Upper lobe of right lung (tissue), 1 donor: ENCODE results near the gene CXCL6. TPM values are rescaled to one million over a fixed set of nuclear protein-coding genes. Genes with fewer than 3 reads are reported as not detected.
A peak's percentile ranks its signal among the peaks of the same experiment; 100 is the strongest.

Experiments used
- ATAC-seq: fragments of 200-7000 bp; cut with Tn5 transposase; one replicate; pipeline ENCODE4 v1.9.1; 2020; ENCODE audit warnings: mild to moderate bottlenecking, moderate library complexity
- DNase-seq: peaks from one replicate; pipeline ENCODE4 v3.0.0-alpha.2; 2020
- H3K27ac ChIP-seq: fragments of 200-600 bp; one replicate; pipeline ENCODE4 v1.8.0; 2022
- H3K27me3 ChIP-seq: fragments of 200-600 bp; one replicate; pipeline ENCODE4 v1.8.0; 2022; ENCODE audit warnings: mild to moderate bottlenecking
- H3K36me3 ChIP-seq: fragments of 200-600 bp; one replicate; pipeline ENCODE4 v1.8.0; 2022
- H3K4me1 ChIP-seq: fragments of 200-600 bp; one replicate; pipeline ENCODE4 v1.8.0; 2022
- H3K4me3 ChIP-seq: fragments of 200-600 bp; one replicate; pipeline ENCODE4 v1.8.0; 2022; ENCODE audit warnings: mild to moderate bottlenecking
- H3K9me3 ChIP-seq: fragments of 200-600 bp; one replicate; pipeline ENCODE4 v1.8.0; 2022
- intact Hi-C: fragments of 100-400 bp; cut with DNase I; formaldehyde crosslinking; loops from one replicate; pipeline ENCODE4 v1.11.0; 2022
- long read RNA-seq: library from polyadenylated mRNA; unstranded; transcript quantifications from one replicate; pipeline ENCODE4 v2.0.0, GENCODE V29; 2021
- total RNA-seq: library from RNA; stranded (reverse); fragmentation: NEBNext Ultra II Directional; extraction: Animal tissue kit (Norgen Biotek cat#: 25700); gene quantifications from one replicate; pipeline ENCODE4 v1.2.1, GENCODE V29; 2021
- TF ChIP-seq, protein P1 (sequence below): fragments of 200-600 bp; IDR thresholded peaks from one replicate; pipeline ENCODE4 v1.8.0; 2022; ENCODE audit warnings: antibody characterized with exemption
- donor health status: DM: no; HTN: yes; CAD: no; lungs with severe emphysema.

The CXCL6 gene
- total RNA-seq, result not detected
- long read RNA-seq, result 0 reads

DNA sequence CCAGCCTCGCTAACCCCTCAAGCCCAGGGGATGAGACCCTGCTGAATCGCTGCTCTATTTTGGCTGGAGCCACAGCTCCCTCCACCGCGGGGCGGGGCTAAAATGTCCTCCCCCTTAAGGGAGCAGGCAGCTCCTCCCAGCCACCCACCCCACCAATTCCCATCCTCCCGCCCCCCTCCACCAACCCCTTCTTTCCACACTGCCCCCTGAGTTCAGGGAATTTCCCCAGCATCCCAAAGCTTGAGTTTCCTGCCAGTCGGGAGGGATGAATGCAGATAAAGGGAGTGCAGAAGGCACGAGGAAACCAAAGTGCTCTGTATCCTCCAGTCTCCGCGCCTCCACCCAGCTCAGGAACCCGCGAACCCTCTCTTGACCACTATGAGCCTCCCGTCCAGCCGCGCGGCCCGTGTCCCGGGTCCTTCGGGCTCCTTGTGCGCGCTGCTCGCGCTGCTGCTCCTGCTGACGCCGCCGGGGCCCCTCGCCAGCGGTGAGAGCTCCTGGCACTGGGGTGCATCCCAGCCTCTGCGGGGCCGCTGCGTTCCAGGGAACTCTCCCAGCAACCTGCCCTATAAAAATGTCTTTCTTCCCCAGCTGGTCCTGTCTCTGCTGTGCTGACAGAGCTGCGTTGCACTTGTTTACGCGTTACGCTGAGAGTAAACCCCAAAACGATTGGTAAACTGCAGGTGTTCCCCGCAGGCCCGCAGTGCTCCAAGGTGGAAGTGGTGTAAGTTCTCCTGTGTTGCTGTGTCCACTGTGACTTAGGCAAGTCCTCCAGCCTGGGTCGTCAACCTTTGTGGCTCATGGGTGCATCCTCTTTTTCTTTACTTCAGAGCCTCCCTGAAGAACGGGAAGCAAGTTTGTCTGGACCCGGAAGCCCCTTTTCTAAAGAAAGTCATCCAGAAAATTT lies at the start of gene CXCL6:
CXCL6 (plus strand) TSS at position 306 of the 907 bp plus-strand sequence; CDS start at position 379, 73 bp downstream.
- peak; percentile 75 for DNase-seq
- intact Hi-C loops, result no loop called here
- no peak within 1 kb of the TSS for H3K27ac ChIP-seq
- peak; percentile 81 for ATAC-seq
- H3K4me1 ChIP-seq, result peaks cover 3% of the 10 kb centered on the region
- peak within 1 kb of the TSS; percentile 42 for H3K4me3 ChIP-seq
- TF ChIP-seq, protein P1, sequence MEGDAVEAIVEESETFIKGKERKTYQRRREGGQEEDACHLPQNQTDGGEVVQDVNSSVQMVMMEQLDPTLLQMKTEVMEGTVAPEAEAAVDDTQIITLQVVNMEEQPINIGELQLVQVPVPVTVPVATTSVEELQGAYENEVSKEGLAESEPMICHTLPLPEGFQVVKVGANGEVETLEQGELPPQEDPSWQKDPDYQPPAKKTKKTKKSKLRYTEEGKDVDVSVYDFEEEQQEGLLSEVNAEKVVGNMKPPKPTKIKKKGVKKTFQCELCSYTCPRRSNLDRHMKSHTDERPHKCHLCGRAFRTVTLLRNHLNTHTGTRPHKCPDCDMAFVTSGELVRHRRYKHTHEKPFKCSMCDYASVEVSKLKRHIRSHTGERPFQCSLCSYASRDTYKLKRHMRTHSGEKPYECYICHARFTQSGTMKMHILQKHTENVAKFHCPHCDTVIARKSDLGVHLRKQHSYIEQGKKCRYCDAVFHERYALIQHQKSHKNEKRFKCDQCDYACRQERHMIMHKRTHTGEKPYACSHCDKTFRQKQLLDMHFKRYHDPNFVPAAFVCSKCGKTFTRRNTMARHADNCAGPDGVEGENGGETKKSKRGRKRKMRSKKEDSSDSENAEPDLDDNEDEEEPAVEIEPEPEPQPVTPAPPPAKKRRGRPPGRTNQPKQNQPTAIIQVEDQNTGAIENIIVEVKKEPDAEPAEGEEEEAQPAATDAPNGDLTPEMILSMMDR, result no peak
- no peaks in the 10 kb centered on the region for H3K36me3 ChIP-seq
- no peaks in the 10 kb centered on the region for H3K9me3 ChIP-seq
- H3K27me3 ChIP-seq, result no peaks in the 10 kb centered on the region

DNA sequence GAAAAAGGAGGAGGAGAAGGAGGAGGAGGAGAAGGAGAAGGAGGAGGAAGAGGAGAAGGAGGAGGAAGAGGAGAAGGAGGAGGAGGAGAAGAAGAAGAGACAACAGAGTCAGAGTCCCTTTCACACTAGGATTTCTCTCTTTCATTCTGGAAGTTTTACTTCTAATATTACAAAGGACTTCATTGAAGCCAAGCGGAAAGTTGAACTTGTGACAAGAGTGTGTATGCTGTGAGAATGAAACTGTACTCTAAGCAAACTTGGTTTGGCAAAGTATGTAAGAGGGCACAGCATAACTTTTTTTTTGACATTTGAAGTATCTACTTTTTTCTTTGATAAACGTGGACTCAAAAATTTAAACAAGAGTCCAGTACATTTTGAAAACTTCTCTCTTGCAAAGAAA lies 48.1 kb upstream of the CXCL6 start:
- Histone ChIP-seq H3K27me3 (no peaks in the 10 kb centered on the region), H3K27ac (no peak overlapping the region), H3K4me1 (no peaks in the 10 kb centered on the region), H3K36me3 (no peaks in the 10 kb centered on the region), H3K9me3 (no peaks in the 10 kb centered on the region), H3K4me3 (no peak overlapping the region)
- ATAC-seq, result no peak
- intact Hi-C loops, result no loop called here
- no peak for DNase-seq
- TF ChIP-seq, protein P1, result no peak

DNA sequence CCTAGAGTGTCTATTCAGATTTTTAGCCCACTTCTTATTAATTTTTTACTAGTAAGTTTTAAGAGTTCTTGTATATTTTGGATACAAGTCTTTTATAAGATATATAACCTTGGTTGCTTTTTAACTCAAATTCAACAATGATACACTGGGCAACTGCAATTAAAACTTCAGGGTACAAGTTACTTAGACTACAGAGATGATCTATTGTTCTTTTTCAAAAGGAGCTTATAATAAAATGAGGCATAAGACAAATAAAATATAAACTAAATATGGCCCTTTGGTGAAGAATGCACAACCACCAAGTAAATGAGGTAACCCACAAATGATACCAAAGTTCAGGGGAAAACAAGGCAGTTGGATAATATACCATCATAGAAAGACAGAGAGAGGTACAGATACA lies 37.6 kb upstream of the CXCL6 start:
- DNase-seq (no peak), ATAC-seq (no peak)
- H3K9me3 ChIP-seq, result no peaks in the 10 kb centered on the region
- TF ChIP-seq, protein P1, result no peak
- H3K36me3 ChIP-seq, result no peaks in the 10 kb centered on the region
- intact Hi-C loops, result no loop called here
- no peak overlapping the region for H3K27ac ChIP-seq
- no peak overlapping the region for H3K4me3 ChIP-seq
- no peaks in the 10 kb centered on the region for H3K27me3 ChIP-seq
- no peaks in the 10 kb centered on the region for H3K4me1 ChIP-seq

DNA sequence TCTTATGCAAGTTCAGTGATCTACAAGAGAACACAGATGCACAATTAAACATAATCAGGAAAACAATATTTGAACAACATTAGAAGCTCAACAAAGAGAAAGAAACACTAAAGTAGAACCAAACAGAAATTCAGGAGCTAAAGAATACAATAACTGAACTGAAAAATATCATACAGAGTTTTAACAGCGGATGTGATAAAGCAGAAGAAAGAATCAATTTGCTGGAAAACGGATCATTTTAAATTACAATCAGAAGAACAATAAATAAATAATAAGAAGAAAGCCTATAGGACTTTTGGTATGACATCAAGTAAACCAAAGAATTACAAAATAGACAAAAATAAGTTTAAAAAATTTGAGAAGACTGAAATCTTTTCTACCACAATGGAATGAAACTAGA lies 36.3 kb upstream of the CXCL6 start:
- ATAC-seq (no peak), DNase-seq (no peak)
- H3K27ac ChIP-seq, result no peak overlapping the region
- intact Hi-C loops, result no loop called here
- H3K36me3 ChIP-seq, result no peaks in the 10 kb centered on the region
- H3K9me3 ChIP-seq, result no peaks in the 10 kb centered on the region
- no peak overlapping the region for H3K4me3 ChIP-seq
- no peaks in the 10 kb centered on the region for H3K27me3 ChIP-seq
- TF ChIP-seq, protein P1, result no peak
- H3K4me1 ChIP-seq, result no peaks in the 10 kb centered on the region

DNA sequence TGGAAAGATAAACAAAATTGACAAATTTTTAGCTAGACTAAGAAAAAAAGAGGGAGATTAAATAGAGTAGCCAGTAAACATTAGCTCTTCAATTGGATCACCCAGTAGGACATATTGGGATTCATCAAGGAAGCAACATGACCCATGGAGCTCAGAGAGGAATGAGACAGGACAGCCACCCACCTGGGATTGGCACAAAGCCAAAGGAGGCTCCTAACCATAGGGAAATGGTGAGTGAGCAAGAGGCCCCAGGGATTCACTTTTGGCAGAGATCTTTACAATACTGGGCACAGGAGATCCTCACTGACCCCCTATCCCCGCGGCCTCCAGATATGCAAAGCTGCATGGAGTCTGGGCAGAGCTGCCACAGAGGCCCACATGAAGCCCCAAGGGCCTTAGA lies 34.8 kb upstream of the CXCL6 start:
- intact Hi-C loops, result no loop called here
- DNase-seq (no peak), ATAC-seq (no peak)
- Histone ChIP-seq H3K27me3 (no peaks in the 10 kb centered on the region), H3K9me3 (no peaks in the 10 kb centered on the region), H3K4me1 (no peaks in the 10 kb centered on the region), H3K36me3 (no peaks in the 10 kb centered on the region), H3K4me3 (no peak overlapping the region), H3K27ac (no peak overlapping the region)
- TF ChIP-seq, protein P1, result no peak
